Psoas muscle (tissue), 8 donors: ENCODE data around the gene PSMG1. TPM values are rescaled to one million over a fixed set of nuclear protein-coding genes. Genes with fewer than 3 reads are reported as not detected.
A peak's percentile ranks its signal among the peaks of the same experiment; 100 is the strongest.

ENCODE experiments used
- ATAC-seq, 4 donors: fragments of 200-7000 bp; cut with Tn5 transposase; one replicate each; pipeline ENCODE4 v1.9.1; 2020; ENCODE audit warnings: moderate library complexity in 3 of 4, mild to moderate bottlenecking in 2 of 4
- DNase-seq, 2 donors: peaks; one replicate each; pipeline ENCODE4 v3.0.0-alpha.2; 2020
- H3K27ac ChIP-seq: fragments of 200-600 bp; one replicate; pipeline ENCODE4 v1.8.0; 2022
- H3K27me3 ChIP-seq, 3 donors: fragments of 200-600 bp in 1 of 3; one replicate each; pipeline versions ENCODE4 v1.6.1 to v1.8.0; 2013 to 2022; ENCODE audit warnings: low read length in 2 of 3, mild to moderate bottlenecking in 2 of 3, moderate library complexity in 1 of 3; ENCODE audit not compliant: insufficient read depth in 3 of 3
- H3K36me3 ChIP-seq, 2 donors: fragments of 200-600 bp in 1 of 2; one replicate each; pipeline versions ENCODE4 v1.6.1 to v1.8.0; 2013 to 2022; ENCODE audit warnings: low read depth in 1 of 2, mild to moderate bottlenecking in 1 of 2, moderate library complexity in 1 of 2; ENCODE audit not compliant: insufficient read depth in 1 of 2
- H3K4me1 ChIP-seq: fragments of 200-600 bp; one replicate; pipeline ENCODE4 v1.8.0; 2022
- H3K4me3 ChIP-seq: fragments of 200-600 bp; one replicate; pipeline ENCODE4 v1.8.0; 2022; ENCODE audit warnings: mild to moderate bottlenecking
- H3K9me3 ChIP-seq: fragments of 200-600 bp; one replicate; pipeline ENCODE4 v1.8.0; 2022
- WGBS, 3 donors: extraction: QIAGEN DNeasy Blood & Tissue Kit; methylation state at CpG; one replicate each; pipeline versions ENCODE4 v1.1.6 to v1.1.7; 2013; 5-methylcytosine and 5-hydroxymethylcytosine counted together
- intact Hi-C, 2 donors: fragments of 100-400 bp; cut with DNase I; formaldehyde crosslinking; loops; one replicate each; pipeline versions ENCODE4 v1.11.0 to v1.14.2; 2022
- polyA plus RNA-seq, 3 donors: library from polyadenylated mRNA; stranded (reverse); fragments of 200-250 nt; gene quantifications; one replicate each; pipeline ENCODE4 v1.2.3, GENCODE V29; 2013
- total RNA-seq, 4 donors: library from RNA; stranded (reverse); fragmentation: NEBNext Ultra II Directional in 2 of 4; extraction: Animal tissue kit (Norgen Biotek cat#: 25700) in 2 of 4; gene quantifications; one replicate each; pipeline versions ENCODE4 v1.2.1 to v1.2.4, GENCODE V29; 2021 to 2023
- TF ChIP-seq, protein P1 (sequence below): fragments of 200-600 bp; IDR thresholded peaks from one replicate; pipeline ENCODE4 v1.8.0; 2022; ENCODE audit warnings: antibody characterized with exemption
- donor health status: healthy with polysubstance abuse.
- donor health status: DM: no; HTN: no; CAD: no; lungs with moderate emphysema.
- donor health status: Bipolar disorder and iron deficiency.
- donor health status: healthy.
- donor health status: DM: yes; HTN: yes; CAD: no.
- donor health status: DM: no; HTN: no; CAD: no.
- donor health status: DM: no; HTN: no; CAD: no.
- donor health status: DM: yes; HTN: yes; CAD: no.

Gene PSMG1
- total and polyA plus RNA-seq, 7 donors = 20.5 to 52.1 (median 44.0) TPM

GRCh38 chr21:39182016-39182415 lies 1.2 kb downstream of the PSMG1 start:
- DNase-seq = no peak
- Histone ChIP-seq H3K27me3 (no peaks in the 10 kb centered on the region), H3K9me3 (no peaks in the 10 kb centered on the region), H3K36me3 (peaks cover 0 to 28% of the 10 kb centered on the region in 2 donors), H3K27ac (peak overlapping the region; percentile 92), H3K4me1 (peaks cover 28% of the 10 kb centered on the region), H3K4me3 (peak overlapping the region; percentile 77)
- 56 to 76% (median 66%) methylated on average over 8 of the region's 8 CpGs for WGBS, 3 donors
- intact Hi-C loops = loop anchor here in 1 of 2 donors (10.0 kb wide), 1 partner anchor 203 kb away; a partner anchor contains a TSS
- TF ChIP-seq, protein P1, sequence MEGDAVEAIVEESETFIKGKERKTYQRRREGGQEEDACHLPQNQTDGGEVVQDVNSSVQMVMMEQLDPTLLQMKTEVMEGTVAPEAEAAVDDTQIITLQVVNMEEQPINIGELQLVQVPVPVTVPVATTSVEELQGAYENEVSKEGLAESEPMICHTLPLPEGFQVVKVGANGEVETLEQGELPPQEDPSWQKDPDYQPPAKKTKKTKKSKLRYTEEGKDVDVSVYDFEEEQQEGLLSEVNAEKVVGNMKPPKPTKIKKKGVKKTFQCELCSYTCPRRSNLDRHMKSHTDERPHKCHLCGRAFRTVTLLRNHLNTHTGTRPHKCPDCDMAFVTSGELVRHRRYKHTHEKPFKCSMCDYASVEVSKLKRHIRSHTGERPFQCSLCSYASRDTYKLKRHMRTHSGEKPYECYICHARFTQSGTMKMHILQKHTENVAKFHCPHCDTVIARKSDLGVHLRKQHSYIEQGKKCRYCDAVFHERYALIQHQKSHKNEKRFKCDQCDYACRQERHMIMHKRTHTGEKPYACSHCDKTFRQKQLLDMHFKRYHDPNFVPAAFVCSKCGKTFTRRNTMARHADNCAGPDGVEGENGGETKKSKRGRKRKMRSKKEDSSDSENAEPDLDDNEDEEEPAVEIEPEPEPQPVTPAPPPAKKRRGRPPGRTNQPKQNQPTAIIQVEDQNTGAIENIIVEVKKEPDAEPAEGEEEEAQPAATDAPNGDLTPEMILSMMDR = no peak
- ATAC-seq = no peak

DNA sequence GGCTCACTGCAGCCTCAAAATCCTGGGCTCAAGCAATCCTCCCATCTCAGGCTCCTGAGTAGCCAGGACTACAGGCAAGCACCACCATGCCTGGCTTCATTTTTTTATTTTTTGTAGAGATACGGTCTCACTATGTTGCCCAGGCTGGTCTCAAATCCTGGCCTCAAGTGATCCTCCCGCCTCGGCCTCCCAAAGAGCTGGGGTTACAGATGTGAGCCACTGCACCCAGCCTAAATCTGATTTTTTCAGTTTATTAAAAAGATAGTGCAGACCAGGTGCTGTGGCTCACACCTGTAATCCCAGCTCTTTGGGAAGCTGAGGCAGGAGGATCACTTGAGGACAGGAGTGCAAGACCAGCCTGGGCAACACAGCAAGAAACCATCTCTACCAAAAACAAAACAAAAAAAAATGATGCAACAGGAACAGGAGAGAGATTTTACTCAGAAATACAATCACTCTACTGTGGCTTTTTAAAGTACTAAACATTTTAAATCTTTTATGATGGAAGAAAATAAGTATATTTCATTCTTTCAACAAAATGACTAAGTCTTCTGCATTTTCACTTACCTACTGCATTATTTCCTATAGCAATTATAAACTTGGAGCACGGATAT lies 1.9 kb downstream of the PSMG1 start:
- H3K27ac ChIP-seq = no peak overlapping the region
- WGBS, 3 donors = 88 to 90% (median 89%) methylated on average over 4 of the region's 4 CpGs
- H3K4me1 ChIP-seq = peaks cover 31% of the 10 kb centered on the region
- no peaks in the 10 kb centered on the region for H3K27me3 ChIP-seq
- DNase-seq = no peak
- intact Hi-C loops = loop anchor here in 1 of 2 donors (10.0 kb wide), 1 partner anchor 203 kb away; a partner anchor contains a TSS
- peaks cover 0 to 35% of the 10 kb centered on the region in 2 donors for H3K36me3 ChIP-seq
- TF ChIP-seq, protein P1 = no peak
- no peaks in the 10 kb centered on the region for H3K9me3 ChIP-seq
- ATAC-seq = no peak
- no peak overlapping the region for H3K4me3 ChIP-seq

DNA sequence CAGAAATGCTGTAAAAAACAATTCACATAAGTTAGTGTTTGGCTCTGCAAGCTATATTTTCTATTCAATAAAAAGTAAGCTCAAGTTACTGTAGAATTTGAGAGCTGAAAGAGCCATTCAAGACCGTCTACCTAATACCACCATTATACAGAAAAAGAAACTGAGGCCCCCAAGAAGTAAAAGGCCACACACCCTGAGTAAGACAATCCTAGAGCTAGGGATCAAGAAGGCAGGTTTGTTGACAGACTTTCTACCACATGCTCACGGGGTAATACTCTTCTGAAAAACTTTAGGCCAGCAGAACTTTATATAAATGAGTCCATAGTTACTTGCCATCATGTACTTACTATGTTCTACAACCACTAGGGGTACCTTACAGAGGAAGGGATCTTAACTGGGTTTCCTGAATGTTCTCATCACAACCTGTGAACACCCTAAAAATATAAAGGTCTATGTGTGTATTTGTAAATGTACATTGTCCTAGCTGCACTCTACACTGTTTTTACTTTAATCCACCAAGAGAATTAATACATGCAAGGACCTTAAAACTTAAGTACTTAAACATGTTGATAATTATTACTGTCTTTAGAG lies 2.7 kb downstream of the PSMG1 start:
- no peak for ATAC-seq

GRCh38 chr21:39178421-39178820 lies 4.8 kb downstream of the PSMG1 start:
- no peaks in the 10 kb centered on the region for H3K27me3 ChIP-seq
- H3K36me3 ChIP-seq = peaks cover 3 to 52% of the 10 kb centered on the region in 2 donors
- H3K4me3 ChIP-seq = no peak overlapping the region
- H3K4me1 ChIP-seq = peaks cover 36% of the 10 kb centered on the region
- intact Hi-C loops = no loop called here
- TF ChIP-seq, protein P1 = no peak
- WGBS, 3 donors = 76 to 90% (median 86%) methylated on average over 7 of the region's 7 CpGs
- ATAC-seq = no peak
- DNase-seq = no peak
- no peaks in the 10 kb centered on the region for H3K9me3 ChIP-seq
- H3K27ac ChIP-seq = no peak overlapping the region

More for the DNA sequence above, 2.7 kb downstream of the PSMG1 start:
- Histone ChIP-seq H3K9me3 (no peaks in the 10 kb centered on the region), H3K4me3 (no peak overlapping the region), H3K4me1 (peaks cover 34% of the 10 kb centered on the region), H3K27ac (no peak overlapping the region), H3K27me3 (no peaks in the 10 kb centered on the region), H3K36me3 (peaks cover 0 to 38% of the 10 kb centered on the region in 2 donors)
- intact Hi-C loops = loop anchor here in 1 of 2 donors (10.0 kb wide), 1 partner anchor 204 kb away; a partner anchor contains a TSS
- 88 to 95% (median 94%) methylated on average over 2 of the region's 2 CpGs for WGBS, 3 donors
- TF ChIP-seq, protein P1 = no peak
- no peak for DNase-seq
